ENCODE data around the gene ASAP2. TPM values are rescaled to one million over a fixed set of nuclear protein-coding genes. Genes with fewer than 3 reads are reported as not detected.

The ASAP2 gene
- total and polyA plus RNA-seq, 9 of the 15 experiments (the other 6 are each of a cell fraction or from before 2014, with no cell fraction given) = 0.06 to 4.3 (median 3.1) TPM

DNA sequence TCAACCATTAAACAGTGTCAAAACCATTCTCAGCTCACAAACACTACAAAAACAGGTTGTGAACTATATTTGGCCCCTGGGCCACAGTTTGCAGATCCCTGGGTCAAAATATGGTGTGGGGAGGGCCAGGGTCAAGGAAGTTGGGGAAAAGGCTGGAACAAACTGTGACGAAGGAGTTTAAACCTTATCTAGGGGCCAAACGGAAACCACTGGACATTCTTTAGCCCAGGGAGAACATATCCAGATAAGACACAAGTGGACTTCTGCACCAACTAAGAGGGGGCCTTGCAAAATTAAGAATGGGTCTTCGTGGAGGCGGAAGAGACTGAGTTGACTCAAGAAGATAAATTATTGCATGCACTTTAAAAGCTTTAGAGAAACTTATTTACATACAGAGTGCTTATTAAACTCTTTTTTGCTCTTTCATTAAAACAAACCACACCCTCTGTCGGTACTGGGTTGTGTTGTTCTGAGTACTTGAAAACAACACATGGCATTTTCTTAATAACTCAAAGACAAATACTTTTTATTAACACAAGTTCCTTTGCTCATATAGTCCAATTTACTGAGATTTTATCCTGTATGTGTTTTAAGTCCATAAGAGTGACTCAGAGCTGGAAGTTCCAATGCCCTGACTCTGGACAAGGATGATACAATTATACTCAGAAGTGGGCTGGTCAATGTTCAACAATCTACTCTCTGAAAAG, 5.3 kb upstream of the ASAP2 start (continued):
- TF ChIP-seq, protein P1, sequence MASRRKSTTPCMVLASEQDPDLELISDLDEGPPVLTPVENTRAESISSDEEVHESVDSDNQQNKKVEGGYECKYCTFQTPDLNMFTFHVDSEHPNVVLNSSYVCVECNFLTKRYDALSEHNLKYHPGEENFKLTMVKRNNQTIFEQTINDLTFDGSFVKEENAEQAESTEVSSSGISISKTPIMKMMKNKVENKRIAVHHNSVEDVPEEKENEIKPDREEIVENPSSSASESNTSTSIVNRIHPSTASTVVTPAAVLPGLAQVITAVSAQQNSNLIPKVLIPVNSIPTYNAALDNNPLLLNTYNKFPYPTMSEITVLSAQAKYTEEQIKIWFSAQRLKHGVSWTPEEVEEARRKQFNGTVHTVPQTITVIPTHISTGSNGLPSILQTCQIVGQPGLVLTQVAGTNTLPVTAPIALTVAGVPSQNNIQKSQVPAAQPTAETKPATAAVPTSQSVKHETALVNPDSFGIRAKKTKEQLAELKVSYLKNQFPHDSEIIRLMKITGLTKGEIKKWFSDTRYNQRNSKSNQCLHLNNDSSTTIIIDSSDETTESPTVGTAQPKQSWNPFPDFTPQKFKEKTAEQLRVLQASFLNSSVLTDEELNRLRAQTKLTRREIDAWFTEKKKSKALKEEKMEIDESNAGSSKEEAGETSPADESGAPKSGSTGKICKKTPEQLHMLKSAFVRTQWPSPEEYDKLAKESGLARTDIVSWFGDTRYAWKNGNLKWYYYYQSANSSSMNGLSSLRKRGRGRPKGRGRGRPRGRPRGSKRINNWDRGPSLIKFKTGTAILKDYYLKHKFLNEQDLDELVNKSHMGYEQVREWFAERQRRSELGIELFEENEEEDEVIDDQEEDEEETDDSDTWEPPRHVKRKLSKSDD (conservative IDR thresholded peaks at IDR 0.05; ENCODE audit: low read length) = no peak
- TF ChIP-seq FOXA1 (IDR thresholded peaks at IDR 0.05; ENCODE audit: borderline replicate concordance) (no peak), NRF1 (conservative IDR thresholded peaks at IDR 0.05 in 1 of 2, IDR thresholded peaks at IDR 0.05 in 1 of 2) (no peak), PHF21A (IDR thresholded peaks at IDR 0.05; ENCODE audit: borderline replicate concordance, low read depth) (no peak), SOX6 (IDR thresholded peaks at IDR 0.05) (peak; percentile 71), ZFP1 (CRISPR knock-in tag; IDR thresholded peaks at IDR 0.05) (no peak), RAD21 (CRISPR knock-in tag; conservative IDR thresholded peaks at IDR 0.05 in 1 of 2, IDR thresholded peaks at IDR 0.05 in 1 of 2) (peak in 1 of 2 experiments; percentile 31; a peak in 2 of 4 replicates), STAT5B (CRISPR knock-in tag; IDR thresholded peaks at IDR 0.05) (no peak), STAT5A (IDR thresholded peaks at IDR 0.05; ENCODE audit: borderline replicate concordance, low read length) (no peak; the same call in 1 of the 2 replicates), HMG20A (CRISPR knock-in tag; conservative IDR thresholded peaks at IDR 0.05) (no peak), ZNF75A (CRISPR knock-in tag; IDR thresholded peaks at IDR 0.05) (peak; percentile 36; the same call in 1 of the 2 replicates), BCL6 (CRISPR knock-in tag; IDR thresholded peaks at IDR 0.05) (no peak), GATAD2A (IDR thresholded peaks at IDR 0.05) (0 out of 2 replicates have a peak, but pooled peaks have one; percentile 19), NUFIP1 (IDR thresholded peaks at IDR 0.05; ENCODE audit: partially characterized antibody) (no peak)
- TF ChIP-seq, protein P2, sequence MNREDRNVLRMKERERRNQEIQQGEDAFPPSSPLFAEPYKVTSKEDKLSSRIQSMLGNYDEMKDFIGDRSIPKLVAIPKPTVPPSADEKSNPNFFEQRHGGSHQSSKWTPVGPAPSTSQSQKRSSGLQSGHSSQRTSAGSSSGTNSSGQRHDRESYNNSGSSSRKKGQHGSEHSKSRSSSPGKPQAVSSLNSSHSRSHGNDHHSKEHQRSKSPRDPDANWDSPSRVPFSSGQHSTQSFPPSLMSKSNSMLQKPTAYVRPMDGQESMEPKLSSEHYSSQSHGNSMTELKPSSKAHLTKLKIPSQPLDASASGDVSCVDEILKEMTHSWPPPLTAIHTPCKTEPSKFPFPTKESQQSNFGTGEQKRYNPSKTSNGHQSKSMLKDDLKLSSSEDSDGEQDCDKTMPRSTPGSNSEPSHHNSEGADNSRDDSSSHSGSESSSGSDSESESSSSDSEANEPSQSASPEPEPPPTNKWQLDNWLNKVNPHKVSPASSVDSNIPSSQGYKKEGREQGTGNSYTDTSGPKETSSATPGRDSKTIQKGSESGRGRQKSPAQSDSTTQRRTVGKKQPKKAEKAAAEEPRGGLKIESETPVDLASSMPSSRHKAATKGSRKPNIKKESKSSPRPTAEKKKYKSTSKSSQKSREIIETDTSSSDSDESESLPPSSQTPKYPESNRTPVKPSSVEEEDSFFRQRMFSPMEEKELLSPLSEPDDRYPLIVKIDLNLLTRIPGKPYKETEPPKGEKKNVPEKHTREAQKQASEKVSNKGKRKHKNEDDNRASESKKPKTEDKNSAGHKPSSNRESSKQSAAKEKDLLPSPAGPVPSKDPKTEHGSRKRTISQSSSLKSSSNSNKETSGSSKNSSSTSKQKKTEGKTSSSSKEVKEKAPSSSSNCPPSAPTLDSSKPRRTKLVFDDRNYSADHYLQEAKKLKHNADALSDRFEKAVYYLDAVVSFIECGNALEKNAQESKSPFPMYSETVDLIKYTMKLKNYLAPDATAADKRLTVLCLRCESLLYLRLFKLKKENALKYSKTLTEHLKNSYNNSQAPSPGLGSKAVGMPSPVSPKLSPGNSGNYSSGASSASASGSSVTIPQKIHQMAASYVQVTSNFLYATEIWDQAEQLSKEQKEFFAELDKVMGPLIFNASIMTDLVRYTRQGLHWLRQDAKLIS (CRISPR knock-in tag; IDR thresholded peaks at IDR 0.05) = no peak
- TF ChIP-seq, protein P3, sequence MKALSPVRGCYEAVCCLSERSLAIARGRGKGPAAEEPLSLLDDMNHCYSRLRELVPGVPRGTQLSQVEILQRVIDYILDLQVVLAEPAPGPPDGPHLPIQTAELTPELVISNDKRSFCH (CRISPR knock-in tag; IDR thresholded peaks at IDR 0.05) = no peak
- TF ChIP-seq, protein P3 (tag; IDR thresholded peaks at IDR 0.05) = no peak
- TF ChIP-seq, protein P4, sequence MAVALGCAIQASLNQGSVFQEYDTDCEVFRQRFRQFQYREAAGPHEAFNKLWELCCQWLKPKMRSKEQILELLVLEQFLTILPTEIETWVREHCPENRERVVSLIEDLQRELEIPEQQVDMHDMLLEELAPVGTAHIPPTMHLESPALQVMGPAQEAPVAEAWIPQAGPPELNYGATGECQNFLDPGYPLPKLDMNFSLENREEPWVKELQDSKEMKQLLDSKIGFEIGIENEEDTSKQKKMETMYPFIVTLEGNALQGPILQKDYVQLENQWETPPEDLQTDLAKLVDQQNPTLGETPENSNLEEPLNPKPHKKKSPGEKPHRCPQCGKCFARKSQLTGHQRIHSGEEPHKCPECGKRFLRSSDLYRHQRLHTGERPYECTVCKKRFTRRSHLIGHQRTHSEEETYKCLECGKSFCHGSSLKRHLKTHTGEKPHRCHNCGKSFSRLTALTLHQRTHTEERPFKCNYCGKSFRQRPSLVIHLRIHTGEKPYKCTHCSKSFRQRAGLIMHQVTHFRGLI (CRISPR knock-in tag; IDR thresholded peaks at IDR 0.05) = no peak
